WI38 (cell line): ENCODE measurements around the gene WFDC5.

Experiments used
- H3K4me3 ChIP-seq: 2 replicates; pipeline ENCODE4 v1.5.1; 2011; ENCODE audit warnings: low read depth, mild to moderate bottlenecking, control low read depth, low read length
- TF ChIP-seq, protein P1 (sequence below): IDR thresholded peaks from 2 replicates; pipeline ENCODE4 v1.5.1; 2012; ENCODE audit warnings: low read depth, mild to moderate bottlenecking, control low read depth, low read length

WFDC5 gene

DNA sequence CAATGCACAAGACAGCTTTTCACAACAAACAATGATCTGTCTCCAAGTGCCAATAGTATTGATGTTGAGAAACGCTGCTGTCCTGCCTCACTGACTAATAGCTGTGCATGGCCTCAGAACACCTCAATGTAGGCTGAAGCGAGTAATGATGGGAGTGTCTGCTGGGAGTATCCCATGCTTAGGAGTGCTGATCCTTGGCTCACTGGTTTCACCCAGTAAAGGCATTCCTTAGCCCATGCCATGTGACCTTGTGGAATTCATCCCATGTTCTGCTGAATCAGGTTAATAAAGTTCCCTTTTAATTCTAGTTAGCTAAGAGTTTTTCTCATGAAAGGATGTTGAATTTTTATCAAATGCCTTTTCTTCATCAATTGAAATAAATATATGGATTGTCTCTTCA lies 13.1 kb upstream of the WFDC5 start:
- TF ChIP-seq, protein P1, sequence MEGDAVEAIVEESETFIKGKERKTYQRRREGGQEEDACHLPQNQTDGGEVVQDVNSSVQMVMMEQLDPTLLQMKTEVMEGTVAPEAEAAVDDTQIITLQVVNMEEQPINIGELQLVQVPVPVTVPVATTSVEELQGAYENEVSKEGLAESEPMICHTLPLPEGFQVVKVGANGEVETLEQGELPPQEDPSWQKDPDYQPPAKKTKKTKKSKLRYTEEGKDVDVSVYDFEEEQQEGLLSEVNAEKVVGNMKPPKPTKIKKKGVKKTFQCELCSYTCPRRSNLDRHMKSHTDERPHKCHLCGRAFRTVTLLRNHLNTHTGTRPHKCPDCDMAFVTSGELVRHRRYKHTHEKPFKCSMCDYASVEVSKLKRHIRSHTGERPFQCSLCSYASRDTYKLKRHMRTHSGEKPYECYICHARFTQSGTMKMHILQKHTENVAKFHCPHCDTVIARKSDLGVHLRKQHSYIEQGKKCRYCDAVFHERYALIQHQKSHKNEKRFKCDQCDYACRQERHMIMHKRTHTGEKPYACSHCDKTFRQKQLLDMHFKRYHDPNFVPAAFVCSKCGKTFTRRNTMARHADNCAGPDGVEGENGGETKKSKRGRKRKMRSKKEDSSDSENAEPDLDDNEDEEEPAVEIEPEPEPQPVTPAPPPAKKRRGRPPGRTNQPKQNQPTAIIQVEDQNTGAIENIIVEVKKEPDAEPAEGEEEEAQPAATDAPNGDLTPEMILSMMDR, result no peak
- H3K4me3 ChIP-seq, result no peak overlapping the region

DNA sequence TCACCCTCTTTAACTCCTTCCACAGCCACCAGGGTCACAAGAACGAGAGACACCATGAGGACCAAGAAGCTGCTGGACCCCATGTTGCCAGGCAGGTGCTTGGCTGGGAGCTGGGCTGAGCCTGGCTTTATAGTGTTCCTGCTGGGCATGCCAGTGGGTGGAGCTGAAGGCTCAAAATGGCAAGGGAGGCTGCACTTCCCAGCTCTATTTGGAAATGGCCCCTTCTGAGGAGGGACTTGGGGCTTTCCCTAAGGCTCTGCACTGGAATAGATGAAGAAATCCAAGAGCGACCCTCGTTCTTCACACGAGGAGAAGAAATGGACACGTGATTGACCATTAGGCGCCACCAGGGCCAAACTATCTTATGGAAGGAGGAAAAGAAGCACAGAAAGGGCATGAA lies 9.4 kb upstream of the WFDC5 start, which contains the start of gene WFDC12:
WFDC12 (minus strand) TSS at position 101 of the 400 bp plus-strand sequence; CDS start at position 83, 18 bp downstream.
- TF ChIP-seq, protein P1, result no peak
- no peak within 1 kb of the TSS for H3K4me3 ChIP-seq

DNA sequence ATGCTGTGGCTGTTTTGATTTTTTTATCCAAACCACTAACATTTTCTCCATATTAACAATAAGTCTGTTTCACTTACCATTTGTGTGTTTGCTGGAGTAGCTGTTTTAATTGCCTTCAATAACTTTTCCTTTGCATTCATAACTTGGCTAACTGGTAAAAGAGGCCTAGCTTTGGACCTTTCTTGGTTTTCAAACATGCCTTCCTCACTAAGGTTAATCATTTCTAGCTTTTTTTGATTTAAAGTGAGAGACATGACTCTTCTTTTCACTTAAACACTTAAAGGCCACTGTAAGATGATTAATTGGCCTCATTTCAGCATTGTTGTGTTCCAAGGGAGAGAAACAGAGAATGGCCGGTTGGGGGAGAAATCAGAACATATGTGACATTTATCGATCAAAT lies 6.4 kb upstream of the WFDC5 start:
- TF ChIP-seq, protein P1, result no peak
- H3K4me3 ChIP-seq, result no peak overlapping the region

DNA sequence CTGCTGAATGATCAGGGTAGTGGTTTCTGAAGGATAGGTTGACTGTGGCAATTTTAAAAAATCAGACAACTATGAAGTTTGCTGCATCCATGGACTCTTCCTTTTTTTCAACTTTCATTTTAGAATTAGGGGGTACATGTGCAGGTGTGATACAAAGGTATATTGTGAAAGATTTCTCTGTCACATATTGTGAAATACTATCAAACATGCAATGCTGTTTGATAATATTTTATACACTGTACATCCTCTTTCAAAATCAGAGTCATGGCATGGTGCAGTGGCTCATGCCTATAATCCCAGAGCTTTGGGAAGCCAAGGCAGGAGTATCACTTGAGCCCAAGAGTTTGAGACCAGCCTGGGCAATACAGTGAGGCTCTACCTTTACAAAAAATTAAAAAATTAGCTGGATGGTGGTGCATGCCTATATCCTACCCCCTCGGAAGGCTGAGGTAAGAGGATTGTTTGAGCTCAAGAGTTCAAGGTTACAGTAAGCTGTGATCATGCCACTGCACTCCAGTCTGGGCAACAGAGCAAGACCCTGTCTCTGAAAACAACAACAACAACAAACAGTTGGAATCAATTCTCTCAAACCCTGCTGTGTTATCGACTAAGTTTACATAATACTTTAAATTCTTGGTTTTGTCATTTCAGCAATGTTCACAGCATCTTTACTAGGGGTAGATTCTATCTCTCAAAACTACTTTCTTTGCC lies 4.7 kb upstream of the WFDC5 start:
- no peak overlapping the region for H3K4me3 ChIP-seq
- TF ChIP-seq, protein P1, result no peak

DNA sequence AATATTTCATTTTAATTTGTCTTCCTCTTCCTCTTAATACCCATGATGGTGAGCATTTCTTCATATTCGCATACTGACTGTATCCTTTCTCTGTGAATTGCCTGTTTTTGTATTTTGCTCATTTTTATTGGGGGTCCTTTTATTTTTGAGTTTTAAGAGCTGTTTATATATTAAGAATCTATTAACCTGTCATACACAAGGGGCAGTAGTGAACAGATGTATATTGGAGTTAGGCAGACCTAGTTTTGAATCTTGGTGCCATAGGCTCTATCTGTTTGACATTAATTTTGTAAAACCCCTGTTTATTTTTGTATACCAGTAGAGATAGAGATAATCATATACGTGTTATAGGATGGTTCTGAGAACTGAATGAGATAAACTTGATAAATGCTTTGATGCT lies 3.1 kb upstream of the WFDC5 start:
- TF ChIP-seq, protein P1, result no peak
- no peak overlapping the region for H3K4me3 ChIP-seq

DNA sequence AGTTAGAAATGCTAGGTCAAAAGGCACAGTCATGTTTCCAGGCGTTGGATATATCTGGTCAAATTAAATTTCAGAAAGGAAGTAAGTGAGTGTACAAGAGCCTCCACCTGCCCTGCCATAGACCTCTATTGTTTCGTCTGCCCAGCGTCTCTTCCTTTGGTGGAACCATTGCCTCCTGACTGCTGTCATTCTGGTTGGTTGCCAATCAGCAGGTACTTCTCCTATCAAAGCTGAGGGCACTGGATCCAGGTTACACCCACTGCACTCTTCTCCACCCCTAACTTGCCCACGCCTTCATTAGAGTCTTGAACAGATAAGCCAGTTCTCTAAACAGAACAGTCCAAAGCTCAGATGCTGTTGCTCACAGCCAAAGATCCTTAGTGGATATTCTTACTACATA lies 2.6 kb upstream of the WFDC5 start:
- no peak overlapping the region for H3K4me3 ChIP-seq
- TF ChIP-seq, protein P1, result no peak

DNA sequence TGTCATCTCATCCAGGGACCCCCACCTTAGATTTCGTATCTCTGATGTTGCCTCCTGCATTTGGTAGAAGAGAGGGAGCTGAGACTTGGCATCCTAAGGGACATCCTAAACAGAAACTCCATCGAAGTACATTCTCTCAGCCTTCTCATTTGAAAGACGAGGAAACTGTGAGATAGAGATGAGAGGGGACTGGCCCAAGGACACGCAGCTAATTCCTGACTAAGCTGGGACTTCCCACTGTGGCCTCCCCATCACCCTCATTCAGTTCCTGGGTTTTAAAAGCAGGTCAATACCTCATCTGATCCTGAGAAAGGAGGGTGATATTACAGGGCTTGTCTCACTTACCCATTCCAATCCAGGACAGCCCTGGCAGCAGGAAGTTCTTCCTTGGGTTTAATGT lies 855 bp upstream of the WFDC5 start:
- TF ChIP-seq, protein P1, result no peak
- H3K4me3 ChIP-seq, result no peak overlapping the region
